ENCODE data around the gene STAC. TPM values are rescaled to one million over a fixed set of nuclear protein-coding genes. Genes with fewer than 3 reads are reported as not detected.

The STAC gene
- total and polyA plus RNA-seq, 10 of the 15 experiments (the other 5 are each of a cell fraction or from before 2014, with no cell fraction given) = 0.07 TPM; not detected in 9

- ChIA-PET POLR2A (no interaction called here), RAD21 (ENCODE audit: unreplicated experiment) (no interaction called here), CTCF (no interaction called here), SMC1A (ENCODE audit: uncharacterized antibody, unreplicated experiment) (no interaction called here)
- BruUV-seq (replicated peaks) = no TSS peak
- DNase-seq (ENCODE audit: low read depth, low spot score) = no peak
- no peak overlapping the region for H3K4me3 ChIP-seq
- no peak overlapping the region for H2AFZ ChIP-seq (ENCODE audit: control insufficient read depth, low read depth, low read length)
- no peak overlapping the region for H3K4me2 ChIP-seq (ENCODE audit: control insufficient read depth, insufficient read depth)
- H3K27me3 ChIP-seq (replicated peaks in 1 of 2; ENCODE audit: control insufficient read depth in 2 of 2, insufficient read depth in 2 of 2, low read length in 1 of 2) = no peaks in the 10 kb centered on the region
- H3K79me2 ChIP-seq (ENCODE audit: control insufficient read depth, insufficient read depth, low read length) = no peaks in the 10 kb centered on the region
- no peaks in the 10 kb centered on the region for H3K36me3 ChIP-seq (ENCODE audit: control insufficient read depth in 2 of 2, insufficient read depth in 2 of 2, low read length in 1 of 2)
- no peaks in the 10 kb centered on the region for H3K9me3 ChIP-seq (replicated peaks; ENCODE audit: control insufficient read depth, insufficient read depth, low read length)
- no peak overlapping the region for H3K9ac ChIP-seq (ENCODE audit: control insufficient read depth, insufficient read depth, low read length)
- TF ChIP-seq ZNF592 (IDR thresholded peaks at IDR 0.05) (no peak), ZNF24 (IDR thresholded peaks at IDR 0.05) (no peak), RFX5 (IDR thresholded peaks at IDR 0.05; ENCODE audit: low read depth, low read length) (no peak), ETV6 (conservative IDR thresholded peaks at IDR 0.05 in 1 of 2, IDR thresholded peaks at IDR 0.05 in 1 of 2; ENCODE audit: borderline replicate concordance in 1 of 2, low read depth in 1 of 2) (no peak), IRF3 (IDR thresholded peaks at IDR 0.05) (no peak), MTA2 (IDR thresholded peaks at IDR 0.05; ENCODE audit: low read depth) (no peak), SREBF1 (IDR thresholded peaks at IDR 0.05; ENCODE audit: low read length) (no peak), ATF2 (IDR thresholded peaks at IDR 0.05; ENCODE audit: low read length) (no peak), TCF3 (IDR thresholded peaks at IDR 0.05; ENCODE audit: borderline replicate concordance, insufficient read depth, low read depth, low read length) (no peak), WRNIP1 (IDR thresholded peaks at IDR 0.05; ENCODE audit: borderline replicate concordance, low read depth, low read length) (no peak), HDAC2 (IDR thresholded peaks at IDR 0.05) (no peak), HDGF (IDR thresholded peaks at IDR 0.05) (no peak), E4F1 (IDR thresholded peaks at IDR 0.05; ENCODE audit: borderline replicate concordance, partially characterized antibody) (no peak)
- no peaks in the 10 kb centered on the region for H3K4me1 ChIP-seq (ENCODE audit: control insufficient read depth, insufficient read depth, low read length)
- no peaks in the 10 kb centered on the region for H4K20me1 ChIP-seq (ENCODE audit: control insufficient read depth, insufficient read depth)
- FAIRE-seq = no peak
- no peak for ATAC-seq
- in situ Hi-C loops (cut with MboI) = no loop called here
- intact Hi-C loops (cut with micrococcal nuclease; ENCODE audit: unreplicated experiment) = no loop called here
- no peak overlapping the region for H3K27ac ChIP-seq (ENCODE audit: control insufficient read depth, insufficient read depth)
- WGBS (ENCODE audit: insufficient coverage, insufficient replicate concordance, low lambda C conversion rate, missing lambda C conversion rate) = 0% methylated on average over 3 of the region's 3 CpGs
Observed at GRCh38 chr3:36519682-36520081, 139.4 kb downstream of the STAC start.
